ENCODE results near the gene CTAGE1. TPM values are rescaled to one million over a fixed set of nuclear protein-coding genes. Genes with fewer than 3 reads are reported as not detected.
"Not testable (repeated sequence)": the region's sequence is repeated elsewhere in the genome, so short reads cannot be mapped to it uniquely, and the experiment has no call there.

Gene CTAGE1
- polyA plus RNA-seq, 3 donors from 2014 or later = not detected

- Mint-ChIP-seq H3K9me3 (peaks cover 1 to 11% (median 5%) of the 10 kb centered on the region in 6 donors), H3K4me1 (peaks cover 5 to 25% of the 10 kb centered on the region in 2 donors), H3K27ac (no peak overlapping the region), H3K27me3 (ENCODE audit: low read depth in 3 of 3) (no peaks in the 10 kb centered on the region), H3K36me3 (peaks cover 4 to 9% (median 5%) of the 10 kb centered on the region in 3 donors), H3K4me3 (no peak overlapping the region)
- no peak for DNase-seq
Measured at GRCh38 chr18:22399949-22400348, 17.8 kb downstream of the CTAGE1 start.

- peaks cover 15 to 37% of the 10 kb centered on the region in 2 donors for H3K4me1 Mint-ChIP-seq
- DNase-seq = no peak
- no peaks in the 10 kb centered on the region for H3K9me3 Mint-ChIP-seq
- H3K27me3 Mint-ChIP-seq (ENCODE audit: low read depth in 3 of 3) = peaks cover 0 to 3% (median 0%) of the 10 kb centered on the region in 3 donors
- H3K36me3 Mint-ChIP-seq = peaks cover 0 to 4% (median 0%) of the 10 kb centered on the region in 3 donors
- H3K27ac Mint-ChIP-seq = no peak overlapping the region
- H3K4me3 Mint-ChIP-seq = no peak overlapping the region
Measured at GRCh38 chr18:22398464-22398863, 19.3 kb downstream of the CTAGE1 start.

GRCh38 chr18:22394428-22394827 lies 23.3 kb downstream of the CTAGE1 start:
- Mint-ChIP-seq H3K4me1 (peaks cover 53 to 59% of the 10 kb centered on the region in 2 donors), H3K9me3 (no peaks in the 10 kb centered on the region)

GRCh38 chr18:22393164-22393563 lies 24.6 kb downstream of the CTAGE1 start:
- Mint-ChIP-seq H3K4me3 (peak overlapping the region; percentile 6 to 73 (median 45)), H3K4me1 (peaks cover 66 to 71% of the 10 kb centered on the region in 2 donors), H3K27ac (peak overlapping the region; percentile 0 to 97 (median 92))
- not testable (repeated sequence) for H3K27me3 Mint-ChIP-seq (ENCODE audit: low read depth in 3 of 3); H3K36me3 Mint-ChIP-seq; H3K9me3 Mint-ChIP-seq
- DNase-seq = peak; percentile 49 to 60 (median 49)

More at GRCh38 chr18:22394428-22394827, 23.3 kb downstream of the CTAGE1 start:
- H3K4me3 Mint-ChIP-seq = peak overlapping the region in 4 of 5 donors; percentile 30 to 42 (median 37)
- DNase-seq = peak in 2 of 3 donors; percentile 32 to 41
- H3K27me3 Mint-ChIP-seq (ENCODE audit: low read depth in 3 of 3) = peaks cover 3 to 7% (median 5%) of the 10 kb centered on the region in 3 donors
- H3K36me3 Mint-ChIP-seq = no peaks in the 10 kb centered on the region
- peak overlapping the region in 5 of 6 donors; percentile 60 to 97 (median 92) for H3K27ac Mint-ChIP-seq

- peak; percentile 89 for DNase-seq
- H3K4me3 Mint-ChIP-seq = peak overlapping the region; percentile 65 to 86 (median 73)
- peaks cover 6 to 7% (median 7%) of the 10 kb centered on the region in 3 donors for H3K27me3 Mint-ChIP-seq (ENCODE audit: low read depth in 3 of 3)
- H3K4me1 Mint-ChIP-seq = peaks cover 76 to 85% of the 10 kb centered on the region in 2 donors
- H3K9me3 Mint-ChIP-seq = peaks cover 0 to 4% (median 0%) of the 10 kb centered on the region in 6 donors
- H3K27ac Mint-ChIP-seq = peak overlapping the region; percentile 89 to 97 (median 94)
- H3K36me3 Mint-ChIP-seq = peaks cover 4 to 9% (median 6%) of the 10 kb centered on the region in 3 donors
Measured at GRCh38 chr18:22391407-22392345, 26.0 kb downstream of the CTAGE1 start.

- peak overlapping the region in 5 of 6 donors; percentile 3 to 92 (median 57) for H3K27ac Mint-ChIP-seq
- H3K27me3 Mint-ChIP-seq (ENCODE audit: low read depth in 3 of 3) = peaks cover 2 to 13% (median 7%) of the 10 kb centered on the region in 3 donors
- peaks cover 0 to 4% (median 0%) of the 10 kb centered on the region in 6 donors for H3K9me3 Mint-ChIP-seq
- no peak for DNase-seq
- H3K4me1 Mint-ChIP-seq = peaks cover 71 to 74% of the 10 kb centered on the region in 2 donors
- H3K4me3 Mint-ChIP-seq = peak overlapping the region; percentile 6 to 70 (median 31)
- H3K36me3 Mint-ChIP-seq = peaks cover 4 to 9% (median 6%) of the 10 kb centered on the region in 3 donors
Measured at GRCh38 chr18:22387787-22388186, 29.9 kb downstream of the CTAGE1 start.

GRCh38 chr18:22387364-22387763 lies 30.4 kb downstream of the CTAGE1 start:
- H3K36me3 Mint-ChIP-seq = peaks cover 4 to 9% (median 6%) of the 10 kb centered on the region in 3 donors
- H3K27me3 Mint-ChIP-seq (ENCODE audit: low read depth in 3 of 3) = peaks cover 2 to 13% (median 7%) of the 10 kb centered on the region in 3 donors
- peaks cover 0 to 4% (median 0%) of the 10 kb centered on the region in 6 donors for H3K9me3 Mint-ChIP-seq
- peak overlapping the region in 5 of 6 donors; percentile 3 to 92 (median 57) for H3K27ac Mint-ChIP-seq
- no peak for DNase-seq
- peaks cover 67 to 70% of the 10 kb centered on the region in 2 donors for H3K4me1 Mint-ChIP-seq
- H3K4me3 Mint-ChIP-seq = peak overlapping the region; percentile 6 to 70 (median 31)

- peak; percentile 70 to 74 (median 72) for DNase-seq
- peaks cover 0 to 4% (median 0%) of the 10 kb centered on the region in 6 donors for H3K9me3 Mint-ChIP-seq
- H3K4me1 Mint-ChIP-seq = peaks cover 51 to 54% of the 10 kb centered on the region in 2 donors
- H3K27me3 Mint-ChIP-seq (ENCODE audit: low read depth in 3 of 3) = peaks cover 0 to 10% (median 4%) of the 10 kb centered on the region in 3 donors
- peak overlapping the region; percentile 1 to 92 (median 74) for H3K27ac Mint-ChIP-seq
- peaks cover 4 to 9% (median 6%) of the 10 kb centered on the region in 3 donors for H3K36me3 Mint-ChIP-seq
- H3K4me3 Mint-ChIP-seq = peak overlapping the region; percentile 5 to 72 (median 66)
Measured at GRCh38 chr18:22385718-22386117, 32.0 kb downstream of the CTAGE1 start.

- peak; percentile 35 to 56 (median 46) for DNase-seq
- H3K4me1 Mint-ChIP-seq = peaks cover 4 to 6% of the 10 kb centered on the region in 2 donors
Measured at GRCh38 chr18:22378672-22379282, 38.9 kb downstream of the CTAGE1 start.

GRCh38 chr18:22377769-22378168 lies 39.9 kb downstream of the CTAGE1 start:
- Mint-ChIP-seq H3K4me3 (no peak overlapping the region), H3K9me3 (no peaks in the 10 kb centered on the region), H3K27ac (no peak overlapping the region), H3K36me3 (peaks cover 0 to 5% (median 0%) of the 10 kb centered on the region in 3 donors), H3K27me3 (ENCODE audit: low read depth in 3 of 3) (peaks cover 3 to 4% (median 4%) of the 10 kb centered on the region in 3 donors), H3K4me1 (peaks cover 4 to 6% of the 10 kb centered on the region in 2 donors)
- DNase-seq = no peak

More at GRCh38 chr18:22378672-22379282, 38.9 kb downstream of the CTAGE1 start:
- H3K9me3 Mint-ChIP-seq = no peaks in the 10 kb centered on the region
- peaks cover 2 to 4% (median 3%) of the 10 kb centered on the region in 3 donors for H3K27me3 Mint-ChIP-seq (ENCODE audit: low read depth in 3 of 3)
- H3K4me3 Mint-ChIP-seq = no peak overlapping the region
- H3K27ac Mint-ChIP-seq = peak overlapping the region in 1 of 6 donors; percentile 21
- H3K36me3 Mint-ChIP-seq = peaks cover 0 to 5% (median 0%) of the 10 kb centered on the region in 3 donors

- DNase-seq = no peak
- Mint-ChIP-seq H3K27ac (no peak overlapping the region), H3K9me3 (no peaks in the 10 kb centered on the region), H3K4me1 (no peaks in the 10 kb centered on the region), H3K4me3 (no peak overlapping the region), H3K36me3 (peaks cover 0 to 8% (median 0%) of the 10 kb centered on the region in 3 donors), H3K27me3 (ENCODE audit: low read depth in 3 of 3) (peaks cover 2 to 12% (median 4%) of the 10 kb centered on the region in 3 donors)
Measured at GRCh38 chr18:22370414-22370813, 47.3 kb downstream of the CTAGE1 start.

GRCh38 chr18:22368021-22368420 lies 49.7 kb downstream of the CTAGE1 start:
- Mint-ChIP-seq H3K4me1 (no peaks in the 10 kb centered on the region), H3K27me3 (ENCODE audit: low read depth in 3 of 3) (peaks cover 0 to 9% (median 4%) of the 10 kb centered on the region in 3 donors), H3K27ac (no peak overlapping the region), H3K9me3 (no peaks in the 10 kb centered on the region), H3K4me3 (no peak overlapping the region), H3K36me3 (peaks cover 0 to 6% (median 0%) of the 10 kb centered on the region in 3 donors)
- no peak for DNase-seq

GRCh38 chr18:22367303-22367702 lies 50.4 kb downstream of the CTAGE1 start:
- peaks cover 0 to 9% (median 2%) of the 10 kb centered on the region in 3 donors for H3K27me3 Mint-ChIP-seq (ENCODE audit: low read depth in 3 of 3)
- no peak overlapping the region for H3K27ac Mint-ChIP-seq
- H3K4me3 Mint-ChIP-seq = no peak overlapping the region
- H3K4me1 Mint-ChIP-seq = no peaks in the 10 kb centered on the region
- no peaks in the 10 kb centered on the region for H3K9me3 Mint-ChIP-seq
- H3K36me3 Mint-ChIP-seq = peaks cover 0 to 6% (median 0%) of the 10 kb centered on the region in 3 donors
- no peak for DNase-seq
